T-helper 1 cell (primary cell): ENCODE measurements around the gene PRKCQ.
"Not testable (repeated sequence)": the region's sequence is repeated elsewhere in the genome, so short reads cannot be mapped to it uniquely, and the experiment has no call there.

Experiments used
- DNase-seq, 5 donors: peaks; one replicate each; pipeline ENCODE4 v3.0.0-alpha.2; 2012 to 2020

Gene PRKCQ

GRCh38 chr10:6383096-6383812 is 196.8 kb downstream of the PRKCQ start:
- DNase-seq: no peak

- DNase-seq: peak in 1 of 5 donors; percentile 64
These were observed 198.0 kb downstream of the PRKCQ start for GRCh38 chr10:6382081-6382480.

- DNase-seq: not testable (repeated sequence)
These were observed 199.6 kb downstream of the PRKCQ start for GRCh38 chr10:6380478-6380877.

- no peak for DNase-seq
These were observed 200.9 kb downstream of the PRKCQ start for GRCh38 chr10:6379015-6379776.
